ENCODE results near the gene TPX2. TPM values are rescaled to one million over a fixed set of nuclear protein-coding genes. Genes with fewer than 3 reads are reported as not detected.

Gene TPX2
- total and polyA plus RNA-seq, 7 donors, result 0.63 to 8.5 (median 2.2) TPM

DNA sequence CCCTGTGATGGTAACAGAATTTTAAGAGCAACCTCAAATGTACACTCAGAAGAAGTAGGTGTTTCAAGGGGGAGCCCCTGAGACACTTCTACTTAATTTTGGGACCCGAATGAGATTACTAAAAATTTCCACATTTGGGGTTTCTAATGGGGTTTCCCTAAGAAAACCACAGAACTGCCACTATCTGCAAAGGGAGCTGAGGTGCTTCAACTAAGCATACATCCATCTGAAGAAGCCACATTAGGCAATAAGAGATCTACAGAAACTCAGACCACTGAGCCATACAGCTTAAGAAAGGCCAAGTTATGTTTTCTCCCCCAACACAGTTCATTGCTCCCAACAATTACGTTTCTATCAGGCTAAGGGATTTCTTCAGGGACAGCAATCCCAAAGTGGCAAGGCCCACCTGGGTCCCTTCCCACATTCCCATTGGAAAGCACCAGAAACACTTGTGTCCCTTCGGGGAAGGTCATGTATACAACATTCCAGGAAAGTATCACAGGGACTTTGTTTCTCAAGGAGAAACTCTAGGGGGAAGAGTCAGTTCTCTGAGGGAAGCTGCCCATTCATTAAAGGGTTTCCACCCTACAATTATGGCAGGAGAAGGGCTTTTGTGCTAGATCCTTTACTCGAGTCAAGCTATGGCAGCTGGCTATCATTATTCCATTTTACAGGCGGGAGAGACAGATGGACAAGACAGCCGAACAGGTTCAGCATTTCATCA lies 21.4 kb upstream of the TPX2 start:
- 57 to 76% (median 65%) methylated on average over 6 of the region's 6 CpGs for WGBS, 3 donors
- no peak for ATAC-seq
- intact Hi-C loops (cut with DNase I), result loop anchor here in 1 of 2 donors (10.0 kb wide), 1 partner anchor 143 kb away; no protein-coding TSS in a partner anchor
- no peak for DNase-seq
- Histone ChIP-seq H3K4me3 (peak overlapping the region; percentile 85), H3K36me3 (ENCODE audit: insufficient read depth in 1 of 2, low read depth in 1 of 2) (peaks cover 20 to 66% of the 10 kb centered on the region in 2 donors), H3K27me3 (ENCODE audit: insufficient read depth in 3 of 3, low read length in 2 of 3) (no peaks in the 10 kb centered on the region), H3K4me1 (peaks cover 71% of the 10 kb centered on the region), H3K9me3 (no peaks in the 10 kb centered on the region), H3K27ac (peak overlapping the region; percentile 98)
- TF ChIP-seq, protein P1, sequence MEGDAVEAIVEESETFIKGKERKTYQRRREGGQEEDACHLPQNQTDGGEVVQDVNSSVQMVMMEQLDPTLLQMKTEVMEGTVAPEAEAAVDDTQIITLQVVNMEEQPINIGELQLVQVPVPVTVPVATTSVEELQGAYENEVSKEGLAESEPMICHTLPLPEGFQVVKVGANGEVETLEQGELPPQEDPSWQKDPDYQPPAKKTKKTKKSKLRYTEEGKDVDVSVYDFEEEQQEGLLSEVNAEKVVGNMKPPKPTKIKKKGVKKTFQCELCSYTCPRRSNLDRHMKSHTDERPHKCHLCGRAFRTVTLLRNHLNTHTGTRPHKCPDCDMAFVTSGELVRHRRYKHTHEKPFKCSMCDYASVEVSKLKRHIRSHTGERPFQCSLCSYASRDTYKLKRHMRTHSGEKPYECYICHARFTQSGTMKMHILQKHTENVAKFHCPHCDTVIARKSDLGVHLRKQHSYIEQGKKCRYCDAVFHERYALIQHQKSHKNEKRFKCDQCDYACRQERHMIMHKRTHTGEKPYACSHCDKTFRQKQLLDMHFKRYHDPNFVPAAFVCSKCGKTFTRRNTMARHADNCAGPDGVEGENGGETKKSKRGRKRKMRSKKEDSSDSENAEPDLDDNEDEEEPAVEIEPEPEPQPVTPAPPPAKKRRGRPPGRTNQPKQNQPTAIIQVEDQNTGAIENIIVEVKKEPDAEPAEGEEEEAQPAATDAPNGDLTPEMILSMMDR (IDR thresholded peaks at IDR 0.05), result no peak

DNA sequence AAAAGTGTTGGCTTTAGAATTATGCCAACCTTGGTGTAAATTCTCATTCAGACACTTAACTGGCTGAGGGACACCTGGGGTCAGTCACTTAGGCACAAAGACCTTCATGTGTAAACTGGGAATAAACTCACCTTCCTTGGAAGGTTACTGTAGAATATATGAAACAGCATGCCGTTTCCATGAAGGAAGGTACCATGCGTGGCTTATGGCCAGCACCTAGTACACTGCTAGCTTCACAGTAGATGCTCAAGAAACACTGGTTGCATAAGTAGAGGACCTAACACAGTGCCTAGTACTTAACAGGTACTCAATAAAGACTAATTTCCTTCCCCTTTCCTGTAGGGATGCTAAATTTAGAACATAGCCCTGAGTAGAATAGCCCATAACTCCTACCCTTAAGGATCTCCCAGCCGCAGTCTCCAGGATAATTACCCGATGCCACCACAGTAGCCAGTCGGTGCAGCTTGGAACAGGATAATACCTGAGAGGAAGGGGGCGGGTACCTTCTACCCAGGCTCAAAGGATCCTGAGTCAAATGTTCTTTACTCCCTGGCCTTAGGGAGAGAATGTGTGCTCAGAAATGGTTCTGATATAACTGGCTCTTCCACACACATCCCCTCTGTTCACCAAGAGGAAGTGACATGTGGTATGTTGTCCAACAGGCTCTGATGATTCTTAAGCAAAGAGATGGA lies 20.0 kb upstream of the TPX2 start:
- intact Hi-C loops (cut with DNase I), result loop anchor here in 1 of 2 donors (10.0 kb wide), 1 partner anchor 144 kb away; no protein-coding TSS in a partner anchor
- no peaks in the 10 kb centered on the region for H3K27me3 ChIP-seq (ENCODE audit: insufficient read depth in 3 of 3, low read length in 2 of 3)
- DNase-seq, result no peak
- H3K27ac ChIP-seq, result peak overlapping the region; percentile 98
- H3K36me3 ChIP-seq (ENCODE audit: insufficient read depth in 1 of 2, low read depth in 1 of 2), result peaks cover 18 to 59% of the 10 kb centered on the region in 2 donors
- peak overlapping the region; percentile 85 for H3K4me3 ChIP-seq
- no peak for ATAC-seq
- H3K9me3 ChIP-seq, result no peaks in the 10 kb centered on the region
- peaks cover 56% of the 10 kb centered on the region for H3K4me1 ChIP-seq
- 50 to 63% (median 51%) methylated on average over 6 of the region's 6 CpGs for WGBS, 3 donors
- TF ChIP-seq, protein P1 (IDR thresholded peaks at IDR 0.05), result no peak

DNA sequence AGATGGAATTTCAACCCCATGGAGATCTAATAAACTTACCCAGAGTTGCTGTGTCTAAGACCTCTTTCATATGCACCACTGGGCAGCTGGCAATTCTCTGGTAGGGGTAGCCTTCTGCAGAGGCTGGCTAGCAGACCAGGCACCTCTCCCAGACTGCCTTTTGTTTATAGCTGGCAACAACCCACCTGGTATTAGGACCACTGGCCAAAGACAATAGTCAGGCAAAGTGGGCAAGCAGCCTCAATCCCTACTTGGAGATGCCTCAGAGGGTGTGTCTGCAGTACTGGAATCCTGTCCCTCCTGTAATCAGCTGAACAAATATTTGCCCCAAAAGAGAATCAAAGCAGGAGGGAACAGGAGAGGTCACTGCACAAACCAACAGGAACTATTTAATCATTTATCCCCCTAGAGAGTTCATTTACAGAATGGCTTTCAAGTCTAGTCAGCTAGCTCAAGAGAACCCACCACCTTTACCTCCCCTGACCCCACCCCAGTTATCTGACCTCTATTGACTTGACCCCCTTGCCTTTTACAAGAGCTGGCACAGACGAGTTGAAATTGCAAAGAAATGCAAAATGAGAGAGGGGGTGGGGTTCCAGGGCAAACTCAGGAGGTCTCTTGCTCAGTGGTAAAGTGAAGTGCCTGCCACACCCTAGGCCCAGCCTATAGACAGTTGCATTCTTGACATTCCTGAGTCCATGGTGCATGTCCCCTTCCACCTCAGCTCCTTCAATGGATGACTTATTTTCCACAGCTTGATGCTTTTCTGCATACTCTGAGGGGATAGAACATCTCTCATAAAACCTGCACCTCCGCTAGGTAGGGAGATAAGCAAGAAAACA lies 19.2 kb upstream of the TPX2 start:
- intact Hi-C loops (cut with DNase I), result loop anchor here (10.0 kb wide), 3 partner anchors 145 to 315 kb away; no protein-coding TSS in a partner anchor
- Histone ChIP-seq H3K9me3 (no peaks in the 10 kb centered on the region), H3K36me3 (ENCODE audit: insufficient read depth in 1 of 2, low read depth in 1 of 2) (peaks cover 11 to 52% of the 10 kb centered on the region in 2 donors), H3K4me3 (peak overlapping the region; percentile 85), H3K27me3 (ENCODE audit: insufficient read depth in 3 of 3, low read length in 2 of 3) (no peaks in the 10 kb centered on the region), H3K4me1 (peaks cover 49% of the 10 kb centered on the region), H3K27ac (peak overlapping the region; percentile 98)
- TF ChIP-seq, protein P1 (IDR thresholded peaks at IDR 0.05), result no peak
- no peak for ATAC-seq
- 49 to 64% (median 52%) methylated on average over 2 of the region's 2 CpGs for WGBS, 3 donors
- no peak for DNase-seq

DNA sequence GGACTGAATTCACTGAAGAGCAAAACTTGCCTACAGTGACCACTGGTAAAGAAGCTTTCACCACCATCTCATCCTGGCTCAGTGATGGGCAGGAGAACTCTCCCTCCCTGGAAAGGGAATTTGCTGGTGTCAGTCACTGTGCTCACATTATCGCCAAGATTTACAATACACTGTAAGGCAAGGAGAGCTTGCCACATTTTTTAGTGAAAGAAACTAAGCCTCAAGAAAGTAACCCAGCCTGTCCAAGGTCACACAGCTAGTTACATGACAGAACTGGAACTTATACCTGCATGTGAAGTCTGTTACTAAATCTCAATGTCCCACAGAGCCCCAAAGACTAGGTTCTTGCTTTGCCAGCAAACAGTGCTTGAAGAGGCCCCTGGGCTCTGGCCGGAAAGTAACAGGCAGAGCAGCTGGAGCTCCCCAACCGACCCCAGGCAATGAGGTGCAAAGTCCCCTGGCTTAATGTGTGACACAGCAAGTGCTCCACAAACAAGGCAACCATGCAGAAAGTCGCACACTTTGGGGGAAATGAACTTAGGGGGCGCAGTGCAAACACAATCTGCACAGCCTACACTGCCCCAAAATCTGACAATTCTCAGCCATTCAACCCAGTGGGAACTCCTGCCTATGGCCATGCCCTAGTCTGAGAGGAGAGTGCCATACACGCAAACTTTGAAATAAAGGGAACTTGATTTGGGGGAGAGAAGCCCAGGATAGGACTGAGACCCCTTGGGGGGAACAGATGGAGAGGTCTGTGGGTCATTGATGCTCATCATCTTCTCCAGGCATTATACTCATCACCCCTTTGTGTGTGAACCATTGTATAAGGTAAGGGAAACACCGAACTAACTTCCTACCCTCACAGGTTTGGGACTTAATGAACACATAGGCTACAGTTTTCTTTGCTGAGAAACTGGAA lies 18.3 kb upstream of the TPX2 start:
- peak overlapping the region; percentile 98 for H3K27ac ChIP-seq
- H3K36me3 ChIP-seq (ENCODE audit: insufficient read depth in 1 of 2, low read depth in 1 of 2), result peaks cover 9 to 47% of the 10 kb centered on the region in 2 donors
- TF ChIP-seq, protein P1 (IDR thresholded peaks at IDR 0.05), result no peak
- DNase-seq, result no peak
- no peaks in the 10 kb centered on the region for H3K9me3 ChIP-seq
- intact Hi-C loops (cut with DNase I), result loop anchor here (10.0 kb wide), 2 partner anchors 156 to 314 kb away; no protein-coding TSS in a partner anchor
- 20 to 26% (median 24%) methylated on average over 7 of the region's 7 CpGs for WGBS, 3 donors
- peak overlapping the region; percentile 85 for H3K4me3 ChIP-seq
- no peaks in the 10 kb centered on the region for H3K27me3 ChIP-seq (ENCODE audit: insufficient read depth in 3 of 3, low read length in 2 of 3)
- ATAC-seq, result no peak
- peaks cover 45% of the 10 kb centered on the region for H3K4me1 ChIP-seq
